ENCODE results near the gene GPR55. TPM values are rescaled to one million over a fixed set of nuclear protein-coding genes. Genes with fewer than 3 reads are reported as not detected.

The GPR55 gene
- total and polyA plus RNA-seq, 12 donors: 0.07 to 0.24 (median 0.14) TPM; not detected in 7

DNA sequence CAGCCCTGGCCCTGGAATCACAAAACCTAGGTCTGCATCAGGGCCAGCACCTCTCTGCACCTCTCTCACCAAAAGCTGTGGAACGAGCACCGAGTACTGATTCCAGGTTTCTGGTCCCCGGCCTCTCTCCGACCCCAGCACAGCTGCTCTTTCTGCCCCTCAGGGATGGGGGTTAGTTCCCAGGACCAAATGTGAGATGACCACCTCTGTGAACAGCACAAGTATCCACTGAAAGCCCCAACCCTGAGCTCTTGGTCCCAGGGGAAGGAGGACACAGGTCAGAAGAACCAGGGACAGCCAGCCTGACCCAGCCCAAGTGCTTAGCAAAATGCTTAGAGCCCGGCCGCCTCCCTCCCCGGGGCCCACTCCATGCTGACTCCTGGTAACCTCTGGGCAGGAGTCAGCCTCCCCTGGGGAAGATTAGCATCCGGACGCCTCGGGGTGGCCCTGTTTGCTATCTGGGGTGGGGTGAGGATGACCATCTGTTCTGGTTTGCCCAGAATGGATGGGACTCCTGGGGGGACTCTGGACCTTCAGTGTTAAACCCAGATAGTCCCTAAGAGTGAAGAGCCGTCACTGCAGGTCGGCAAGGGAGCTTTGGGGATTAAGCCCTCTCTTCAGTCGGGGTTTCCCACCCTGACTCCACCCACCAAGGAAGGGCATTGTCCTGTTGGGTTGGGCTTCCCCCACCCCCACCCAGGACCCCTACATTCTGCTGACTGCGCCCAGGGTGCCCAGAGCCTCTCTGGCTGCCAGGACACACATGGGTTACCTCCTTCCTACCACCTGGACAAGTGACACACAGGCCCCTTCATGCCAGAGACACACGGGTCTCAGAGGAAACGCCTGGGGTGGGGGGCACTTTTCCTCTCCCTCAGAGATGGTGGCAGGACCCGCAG lies 9.4 kb upstream of the GPR55 start:
- no peaks in the 10 kb centered on the region for H3K4me1 ChIP-seq (replicated peaks in 1 of 2)
- DNase-seq: peak in 1 of 7 donors; percentile 41
- 76 to 85% (median 80%) methylated on average over 7 to 17 of the region's 17 CpGs for WGBS, 4 donors
- H3K9me3 ChIP-seq (replicated peaks in 1 of 3): no peaks in the 10 kb centered on the region
- no peaks in the 10 kb centered on the region for H3K36me3 ChIP-seq (replicated peaks in 1 of 2)
- no peak overlapping the region for H3K27ac ChIP-seq
- no peak overlapping the region for H3K4me3 ChIP-seq
- no peaks in the 10 kb centered on the region for H3K27me3 ChIP-seq
- no peak for TF ChIP-seq POLR2A (IDR thresholded peaks at IDR 0.05)
- TF ChIP-seq, protein P1, sequence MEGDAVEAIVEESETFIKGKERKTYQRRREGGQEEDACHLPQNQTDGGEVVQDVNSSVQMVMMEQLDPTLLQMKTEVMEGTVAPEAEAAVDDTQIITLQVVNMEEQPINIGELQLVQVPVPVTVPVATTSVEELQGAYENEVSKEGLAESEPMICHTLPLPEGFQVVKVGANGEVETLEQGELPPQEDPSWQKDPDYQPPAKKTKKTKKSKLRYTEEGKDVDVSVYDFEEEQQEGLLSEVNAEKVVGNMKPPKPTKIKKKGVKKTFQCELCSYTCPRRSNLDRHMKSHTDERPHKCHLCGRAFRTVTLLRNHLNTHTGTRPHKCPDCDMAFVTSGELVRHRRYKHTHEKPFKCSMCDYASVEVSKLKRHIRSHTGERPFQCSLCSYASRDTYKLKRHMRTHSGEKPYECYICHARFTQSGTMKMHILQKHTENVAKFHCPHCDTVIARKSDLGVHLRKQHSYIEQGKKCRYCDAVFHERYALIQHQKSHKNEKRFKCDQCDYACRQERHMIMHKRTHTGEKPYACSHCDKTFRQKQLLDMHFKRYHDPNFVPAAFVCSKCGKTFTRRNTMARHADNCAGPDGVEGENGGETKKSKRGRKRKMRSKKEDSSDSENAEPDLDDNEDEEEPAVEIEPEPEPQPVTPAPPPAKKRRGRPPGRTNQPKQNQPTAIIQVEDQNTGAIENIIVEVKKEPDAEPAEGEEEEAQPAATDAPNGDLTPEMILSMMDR (IDR thresholded peaks at IDR 0.05): no peak
- intact Hi-C loops (cut with DNase I): no loop called here

DNA sequence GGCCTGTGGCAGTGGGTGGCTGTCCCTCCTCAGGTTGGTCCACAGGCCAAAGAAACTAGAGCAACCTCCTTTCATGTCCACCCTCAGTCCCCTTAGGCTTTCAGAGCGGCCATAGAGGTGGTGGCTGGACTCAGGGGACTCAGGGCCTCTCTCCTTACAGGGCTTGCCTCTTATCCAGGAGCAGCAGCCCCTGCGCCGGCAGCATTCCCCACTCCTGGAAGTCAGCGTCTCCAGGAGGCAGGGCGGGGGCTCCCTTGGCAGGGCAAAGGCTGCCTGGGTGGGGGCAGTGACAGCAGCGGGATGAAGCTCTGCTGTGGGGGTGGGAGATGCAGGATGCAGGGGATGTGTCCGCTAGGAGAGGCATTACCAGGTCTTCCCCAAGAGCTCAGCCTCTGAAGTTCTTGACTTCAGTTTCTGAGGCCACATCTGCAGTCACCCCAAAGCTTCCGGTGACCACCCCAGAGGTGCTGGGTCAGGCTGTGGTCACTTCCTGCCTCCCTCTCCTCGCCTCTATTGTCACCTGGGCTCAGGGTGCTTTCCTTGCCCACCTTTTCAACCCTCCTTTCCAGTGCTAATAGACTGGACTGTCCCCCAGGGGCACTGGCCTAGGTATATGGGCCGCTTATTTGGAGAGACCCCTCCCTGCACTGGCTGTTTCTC lies 8.6 kb upstream of the GPR55 start:
- H3K36me3 ChIP-seq (replicated peaks in 1 of 2): no peaks in the 10 kb centered on the region
- no peak overlapping the region for H3K4me3 ChIP-seq
- H3K4me1 ChIP-seq (replicated peaks in 1 of 2): no peaks in the 10 kb centered on the region
- peak overlapping the region in 1 of 5 donors; percentile 44 for H3K27ac ChIP-seq
- 79 to 94% (median 81%) methylated on average over 3 to 10 of the region's 10 CpGs for WGBS, 4 donors
- intact Hi-C loops (cut with DNase I): no loop called here
- H3K9me3 ChIP-seq (replicated peaks in 1 of 3): no peaks in the 10 kb centered on the region
- TF ChIP-seq, protein P1 (IDR thresholded peaks at IDR 0.05): no peak
- no peak for TF ChIP-seq POLR2A (IDR thresholded peaks at IDR 0.05)
- no peaks in the 10 kb centered on the region for H3K27me3 ChIP-seq
- DNase-seq: peak in 1 of 7 donors; percentile 18

DNA sequence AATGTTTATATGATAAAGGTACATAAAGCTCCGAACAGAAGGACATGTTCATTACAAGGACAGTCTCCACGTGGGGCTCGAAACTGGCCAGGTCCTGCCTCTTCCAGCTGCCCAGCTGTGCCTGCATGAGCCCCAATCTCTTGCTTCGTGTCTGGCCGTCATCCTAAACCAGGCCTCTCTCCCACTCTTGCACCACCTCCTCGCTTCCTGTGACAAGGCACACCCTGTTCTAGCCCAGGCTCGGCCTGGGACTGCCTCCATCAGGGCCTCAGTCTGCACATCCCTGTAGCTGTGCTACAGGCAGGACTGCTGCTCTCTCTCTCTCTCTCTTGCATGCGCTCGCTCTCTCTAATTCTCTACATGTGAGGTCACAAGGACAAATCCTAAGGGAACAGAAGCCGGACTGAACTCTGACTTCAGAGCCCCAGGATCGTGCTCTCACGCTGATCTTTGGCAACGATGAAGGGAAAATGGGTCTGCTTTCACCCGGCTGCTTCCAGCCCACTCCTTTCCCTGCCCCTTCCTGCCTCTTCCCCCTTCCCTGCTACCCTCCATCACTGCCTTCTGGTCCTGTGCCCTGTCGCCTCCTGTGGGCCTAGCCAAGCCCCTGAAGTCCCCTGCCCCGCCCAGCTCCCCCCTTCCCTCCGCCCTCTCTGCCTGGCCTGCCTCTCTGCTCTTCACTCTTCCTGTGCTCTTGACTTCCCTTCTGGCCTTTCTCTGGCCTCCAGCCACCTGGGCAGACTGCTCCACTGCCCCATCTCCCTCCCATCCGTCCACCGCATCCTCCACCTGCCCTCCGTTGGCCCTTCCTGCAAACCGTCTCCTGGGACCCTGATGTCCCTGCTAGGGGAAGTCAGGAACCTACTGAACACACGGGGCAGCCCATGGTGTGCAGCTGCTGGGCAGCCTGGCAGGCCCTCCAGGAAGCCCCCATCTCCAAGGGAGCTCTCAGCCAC lies 7.8 kb upstream of the GPR55 start:
- H3K4me3 ChIP-seq: no peak overlapping the region
- H3K9me3 ChIP-seq (replicated peaks in 1 of 3): no peaks in the 10 kb centered on the region
- DNase-seq: peak in 6 of 7 donors; percentile 24 to 69 (median 44)
- no peaks in the 10 kb centered on the region for H3K36me3 ChIP-seq (replicated peaks in 1 of 2)
- intact Hi-C loops (cut with DNase I): no loop called here
- no peaks in the 10 kb centered on the region for H3K27me3 ChIP-seq
- TF ChIP-seq, protein P1 (IDR thresholded peaks at IDR 0.05): no peak
- no peak for TF ChIP-seq POLR2A (IDR thresholded peaks at IDR 0.05)
- WGBS, 4 donors: 54 to 63% (median 61%) methylated on average over 22 of the region's 22 CpGs
- no peaks in the 10 kb centered on the region for H3K4me1 ChIP-seq (replicated peaks in 1 of 2)
- H3K27ac ChIP-seq: peak overlapping the region in 1 of 5 donors; percentile 49
